Measurements from ENCODE around the gene TLE3. TPM values are rescaled to one million over a fixed set of nuclear protein-coding genes. Genes with fewer than 3 reads are reported as not detected.

Gene TLE3
- polyA plus RNA-seq, 1 of the 3 experiments (the other 2 are of a cell fraction) = 14.7 TPM

GRCh38 chr15:70029297-70029701, 68.4 kb downstream of the TLE3 start:
- Histone ChIP-seq H3K4me2 (no peak overlapping the region), H3K9ac (no peak overlapping the region), H2AFZ (ENCODE audit: low read depth) (no peak overlapping the region), H3K4me3 (ENCODE audit: low read depth in 2 of 2, low read length in 1 of 2) (no peak overlapping the region), H3K27ac (ENCODE audit: low read depth in 2 of 2, low read length in 1 of 2) (no peak overlapping the region), H3K27me3 (ENCODE audit: insufficient read depth) (peaks cover 20% of the 10 kb centered on the region), H3F3A (replicated peaks; ENCODE audit: insufficient read depth) (no peaks in the 10 kb centered on the region), H3K9me2 (no peaks in the 10 kb centered on the region), H3K4me1 (ENCODE audit: control insufficient read depth in 1 of 2, insufficient read depth in 2 of 2, low read depth in 1 of 2, low read length in 1 of 2) (peaks cover 8 to 22% of the 10 kb centered on the region in 2 experiments; a peak in 2 of 4 replicates), H3K9me3 (no peaks in the 10 kb centered on the region), H3K36me3 (replicated peaks in 1 of 2; ENCODE audit: control insufficient read depth in 1 of 2, insufficient read depth in 2 of 2, low read length in 1 of 2) (no peaks in the 10 kb centered on the region), H4K20me1 (ENCODE audit: insufficient read depth) (no peaks in the 10 kb centered on the region), H3K79me2 (ENCODE audit: insufficient read depth) (no peaks in the 10 kb centered on the region)
- TF ChIP-seq, protein P1, sequence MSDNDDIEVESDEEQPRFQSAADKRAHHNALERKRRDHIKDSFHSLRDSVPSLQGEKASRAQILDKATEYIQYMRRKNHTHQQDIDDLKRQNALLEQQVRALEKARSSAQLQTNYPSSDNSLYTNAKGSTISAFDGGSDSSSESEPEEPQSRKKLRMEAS (IDR thresholded peaks at IDR 0.05; ENCODE audit: low read depth) = no peak
- TF ChIP-seq CHD2 (IDR thresholded peaks at IDR 0.05; ENCODE audit: low read length, partially characterized antibody) (no peak), JUND (IDR thresholded peaks at IDR 0.05) (no peak), EZH2phosphoT487 (IDR thresholded peaks at IDR 0.05; ENCODE audit: borderline replicate concordance, low read depth) (no peak)
- TF ChIP-seq, protein P2, sequence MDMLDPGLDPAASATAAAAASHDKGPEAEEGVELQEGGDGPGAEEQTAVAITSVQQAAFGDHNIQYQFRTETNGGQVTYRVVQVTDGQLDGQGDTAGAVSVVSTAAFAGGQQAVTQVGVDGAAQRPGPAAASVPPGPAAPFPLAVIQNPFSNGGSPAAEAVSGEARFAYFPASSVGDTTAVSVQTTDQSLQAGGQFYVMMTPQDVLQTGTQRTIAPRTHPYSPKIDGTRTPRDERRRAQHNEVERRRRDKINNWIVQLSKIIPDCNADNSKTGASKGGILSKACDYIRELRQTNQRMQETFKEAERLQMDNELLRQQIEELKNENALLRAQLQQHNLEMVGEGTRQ (IDR thresholded peaks at IDR 0.05; ENCODE audit: borderline replicate concordance, low read depth, low read length) = no peak
- 48% methylated on average over 3 of the region's 3 CpGs for WGBS (ENCODE audit: low lambda C conversion rate)
- POLR2A ChIA-PET = no interaction called here
- CTCF ChIA-PET = interaction anchor here (0.9 to 2.3 kb wide), 3 partner anchors 153 to 567 kb away, joined by 3 to 6 read pairs (median 3); no protein-coding TSS in a partner anchor
- DNase-seq = no peak

DNA sequence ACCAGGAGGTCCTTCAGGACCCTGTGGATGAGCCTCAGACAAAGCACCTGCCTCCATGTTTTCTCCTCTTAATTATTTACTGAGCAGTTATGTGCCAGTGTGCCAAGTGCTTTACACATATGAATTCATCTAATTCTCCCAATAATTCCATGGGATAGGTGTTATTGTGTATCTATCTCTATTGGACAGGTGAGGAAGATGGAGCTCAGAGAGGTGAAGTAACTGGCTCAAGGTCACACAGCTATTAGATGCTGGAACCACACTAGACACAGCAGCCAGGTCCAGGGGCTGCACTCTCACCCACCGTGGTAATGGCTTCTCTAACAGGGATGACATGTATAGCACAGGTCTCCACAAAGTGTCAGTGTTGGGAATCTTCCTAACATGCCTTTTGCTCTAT, 70.2 kb downstream of the TLE3 start:
- Histone ChIP-seq H3K4me3 (ENCODE audit: low read depth in 2 of 2, low read length in 1 of 2) (no peak overlapping the region), H3K4me2 (no peak overlapping the region), H3K27ac (ENCODE audit: low read depth in 2 of 2, low read length in 1 of 2) (no peak overlapping the region), H3K9ac (no peak overlapping the region), H3K9me3 (no peaks in the 10 kb centered on the region), H3K27me3 (ENCODE audit: insufficient read depth) (peaks cover 6% of the 10 kb centered on the region), H3K4me1 (ENCODE audit: control insufficient read depth in 1 of 2, insufficient read depth in 2 of 2, low read depth in 1 of 2, low read length in 1 of 2) (peaks cover 12 to 17% of the 10 kb centered on the region in 2 experiments; a peak in 2 of 4 replicates), H2AFZ (ENCODE audit: low read depth) (no peak overlapping the region), H3K36me3 (replicated peaks in 1 of 2; ENCODE audit: control insufficient read depth in 1 of 2, insufficient read depth in 2 of 2, low read length in 1 of 2) (no peaks in the 10 kb centered on the region), H3K79me2 (ENCODE audit: insufficient read depth) (no peaks in the 10 kb centered on the region), H3F3A (replicated peaks; ENCODE audit: insufficient read depth) (no peaks in the 10 kb centered on the region), H4K20me1 (ENCODE audit: insufficient read depth) (no peaks in the 10 kb centered on the region), H3K9me2 (no peaks in the 10 kb centered on the region)
- CTCF ChIA-PET = interaction anchor here (0.8 kb wide), 1 partner anchor 19 kb away, joined by 4 read pairs; no protein-coding TSS in a partner anchor
- no peak for TF ChIP-seq PBX3 (IDR thresholded peaks at IDR 0.05)
- no peak for TF ChIP-seq FOSL2 (IDR thresholded peaks at IDR 0.05; ENCODE audit: borderline replicate concordance, low read depth)
- TF ChIP-seq, protein P3, sequence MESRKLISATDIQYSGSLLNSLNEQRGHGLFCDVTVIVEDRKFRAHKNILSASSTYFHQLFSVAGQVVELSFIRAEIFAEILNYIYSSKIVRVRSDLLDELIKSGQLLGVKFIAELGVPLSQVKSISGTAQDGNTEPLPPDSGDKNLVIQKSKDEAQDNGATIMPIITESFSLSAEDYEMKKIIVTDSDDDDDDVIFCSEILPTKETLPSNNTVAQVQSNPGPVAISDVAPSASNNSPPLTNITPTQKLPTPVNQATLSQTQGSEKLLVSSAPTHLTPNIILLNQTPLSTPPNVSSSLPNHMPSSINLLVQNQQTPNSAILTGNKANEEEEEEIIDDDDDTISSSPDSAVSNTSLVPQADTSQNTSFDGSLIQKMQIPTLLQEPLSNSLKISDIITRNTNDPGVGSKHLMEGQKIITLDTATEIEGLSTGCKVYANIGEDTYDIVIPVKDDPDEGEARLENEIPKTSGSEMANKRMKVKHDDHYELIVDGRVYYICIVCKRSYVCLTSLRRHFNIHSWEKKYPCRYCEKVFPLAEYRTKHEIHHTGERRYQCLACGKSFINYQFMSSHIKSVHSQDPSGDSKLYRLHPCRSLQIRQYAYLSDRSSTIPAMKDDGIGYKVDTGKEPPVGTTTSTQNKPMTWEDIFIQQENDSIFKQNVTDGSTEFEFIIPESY (IDR thresholded peaks at IDR 0.05; ENCODE audit: borderline replicate concordance, low read depth) = no peak
- no peak for TF ChIP-seq ELF1 (IDR thresholded peaks at IDR 0.05)
- no peak for TF ChIP-seq RCOR1 (IDR thresholded peaks at IDR 0.05; ENCODE audit: low read length)
- no peak for TF ChIP-seq GABPA (IDR thresholded peaks at IDR 0.05; ENCODE audit: low read depth)
- no peak for TF ChIP-seq CTCF (IDR thresholded peaks at IDR 0.05)
- TF ChIP-seq NRF1 (IDR thresholded peaks at IDR 0.05; ENCODE audit: low read depth, low read length) = no peak
- TF ChIP-seq, protein P2 (IDR thresholded peaks at IDR 0.05; ENCODE audit: borderline replicate concordance, low read depth, low read length) = no peak
- no peak for TF ChIP-seq GATA2 (CRISPR knock-in tag; IDR thresholded peaks at IDR 0.05)
- TF ChIP-seq FOXJ3 (CRISPR knock-in tag; IDR thresholded peaks at IDR 0.05) = no peak
- TF ChIP-seq SMC3 (IDR thresholded peaks at IDR 0.05; ENCODE audit: low read depth, low read length) = no peak
- TF ChIP-seq MXI1 (IDR thresholded peaks at IDR 0.05; ENCODE audit: low read depth, low read length) = no peak
- TF ChIP-seq RAD21 (IDR thresholded peaks at IDR 0.05; ENCODE audit: low read length) = no peak
- DNase-seq = no peak
- POLR2A ChIA-PET = no interaction called here
- WGBS (ENCODE audit: low lambda C conversion rate) = 25% methylated on average over 1 of the region's 1 CpG
